Skeletal muscle satellite cell (primary cell): ENCODE measurements around the gene THBS2.
"Not testable (repeated sequence)": the region's sequence is repeated elsewhere in the genome, so short reads cannot be mapped to it uniquely, and the experiment has no call there.

ENCODE experiments used
- H3K27me3 ChIP-seq: 2 replicates; pipeline ENCODE4 v1.7.0; 2013; ENCODE audit warnings: low read length; ENCODE audit not compliant: control insufficient read depth, insufficient read depth
- H3K36me3 ChIP-seq: 2 replicates; pipeline ENCODE4 v1.7.0; 2013; ENCODE audit warnings: mild to moderate bottlenecking, control low read depth, low read length; ENCODE audit not compliant: insufficient read depth
- H3K4me1 ChIP-seq: 2 replicates; pipeline ENCODE4 v1.7.0; 2013; ENCODE audit warnings: low read length; ENCODE audit not compliant: control insufficient read depth, insufficient read depth
- H3K4me2 ChIP-seq: 2 replicates; pipeline ENCODE4 v1.7.0; 2013; ENCODE audit warnings: mild to moderate bottlenecking, low read length
- H3K4me3 ChIP-seq: 2 replicates; pipeline ENCODE4 v1.7.0; 2013; ENCODE audit warnings: low read length
- H3K9ac ChIP-seq: 2 replicates; pipeline ENCODE4 v1.7.0; 2013; ENCODE audit warnings: mild to moderate bottlenecking, low read depth, low read length, moderate library complexity
- H3K9me3 ChIP-seq: replicated peaks from 2 replicates; pipeline ENCODE4 v1.7.0; 2013; ENCODE audit warnings: mild to moderate bottlenecking, control low read depth, low read length

THBS2 gene

DNA sequence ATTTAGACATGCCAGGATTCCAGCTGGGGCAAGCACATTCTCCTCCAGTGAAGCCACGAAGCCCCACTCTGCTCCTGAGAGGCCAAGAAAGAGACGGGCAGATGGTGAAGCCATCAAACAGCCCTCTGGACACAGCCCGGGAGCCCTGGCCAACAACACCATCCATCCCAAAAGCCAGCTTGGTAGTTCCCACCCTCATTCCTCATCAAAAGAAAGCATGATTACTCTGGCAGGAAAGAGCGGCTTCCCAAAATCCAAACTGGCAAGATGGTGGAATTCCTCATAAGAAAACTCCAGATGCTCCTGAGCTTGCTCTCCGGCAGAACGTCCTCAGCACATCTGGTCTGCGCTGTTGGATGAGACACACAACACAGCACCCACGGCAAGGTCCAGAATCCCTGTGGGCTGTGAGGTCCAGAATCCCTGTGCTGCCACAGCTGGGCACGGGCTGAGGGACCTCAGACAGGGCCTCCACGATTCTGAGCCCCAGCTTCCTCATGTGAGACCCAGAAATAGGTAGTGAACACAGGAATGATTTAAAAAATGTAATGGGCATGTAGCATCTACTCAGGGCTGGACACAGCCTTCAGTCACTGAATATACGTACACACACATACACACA is 52.6 kb downstream of the THBS2 start:
- Histone ChIP-seq H3K27me3 (no peaks in the 10 kb centered on the region), H3K9ac (no peak overlapping the region), H3K4me3 (no peak overlapping the region), H3K4me1 (no peaks in the 10 kb centered on the region), H3K9me3 (no peaks in the 10 kb centered on the region), H3K4me2 (no peak overlapping the region), H3K36me3 (no peaks in the 10 kb centered on the region)

DNA sequence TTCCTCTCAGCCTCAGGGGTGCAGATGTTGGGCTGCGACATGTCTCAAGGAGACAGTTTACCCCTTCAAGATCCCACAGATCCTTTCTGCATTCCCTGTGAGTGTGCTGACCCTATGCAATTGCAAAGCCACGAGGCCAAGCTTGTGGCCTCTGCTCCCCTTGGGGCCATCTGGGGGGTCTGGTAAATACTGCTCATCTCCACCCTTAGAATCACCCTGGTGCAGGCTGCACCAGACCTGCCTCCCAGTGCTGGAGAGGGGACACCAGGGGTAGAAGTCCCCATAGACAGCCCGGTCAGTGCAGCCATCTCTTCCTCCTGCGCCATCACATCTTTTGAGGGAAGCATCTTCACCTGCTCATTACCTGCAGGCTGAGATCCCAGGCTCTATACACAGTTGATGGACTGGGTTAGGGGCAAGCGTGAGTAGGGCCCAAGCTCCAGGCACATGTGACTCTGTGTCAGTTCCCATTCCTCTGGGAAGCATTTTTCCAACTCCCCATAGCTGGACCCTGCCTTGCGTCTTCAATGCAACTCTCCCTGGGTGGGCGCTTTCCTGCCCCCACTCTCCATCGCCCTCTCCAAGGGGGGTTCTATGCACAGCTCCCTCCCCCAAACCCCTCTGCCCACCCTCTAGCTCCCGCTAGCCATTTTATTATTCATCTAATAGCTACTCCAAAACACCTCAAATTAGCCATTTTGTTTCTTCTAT is 53.9 kb downstream of the THBS2 start:
- H3K9me3 ChIP-seq: no peaks in the 10 kb centered on the region
- H3K9ac ChIP-seq: no peak overlapping the region
- no peaks in the 10 kb centered on the region for H3K36me3 ChIP-seq
- no peaks in the 10 kb centered on the region for H3K27me3 ChIP-seq
- H3K4me1 ChIP-seq: peaks cover 2% of the 10 kb centered on the region
- no peak overlapping the region for H3K4me2 ChIP-seq
- H3K4me3 ChIP-seq: no peak overlapping the region

DNA sequence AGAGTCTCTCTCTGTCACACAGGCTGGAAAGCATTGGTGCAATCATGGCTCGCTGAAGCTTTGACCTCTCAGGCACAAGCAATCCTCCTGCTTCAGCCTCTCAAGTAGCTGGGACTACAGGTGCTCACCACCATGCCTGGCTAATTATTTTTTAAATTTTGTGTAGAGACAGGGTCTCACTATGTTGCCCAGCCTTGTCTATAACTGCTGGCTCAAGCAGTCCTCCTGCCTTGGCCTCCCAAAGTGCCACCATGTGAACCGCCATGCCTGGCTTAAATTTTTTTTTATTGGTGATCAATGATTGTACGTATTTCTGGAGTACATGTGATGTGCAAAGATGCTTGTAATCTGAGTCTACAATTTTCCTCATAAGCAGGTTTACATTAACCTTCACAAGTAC is 54.8 kb downstream of the THBS2 start:
- Histone ChIP-seq H3K4me1 (peaks cover 5% of the 10 kb centered on the region), H3K4me3 (no peak overlapping the region), H3K9ac (no peak overlapping the region), H3K9me3 (no peaks in the 10 kb centered on the region), H3K27me3 (no peaks in the 10 kb centered on the region), H3K4me2 (no peak overlapping the region), H3K36me3 (no peaks in the 10 kb centered on the region)

DNA sequence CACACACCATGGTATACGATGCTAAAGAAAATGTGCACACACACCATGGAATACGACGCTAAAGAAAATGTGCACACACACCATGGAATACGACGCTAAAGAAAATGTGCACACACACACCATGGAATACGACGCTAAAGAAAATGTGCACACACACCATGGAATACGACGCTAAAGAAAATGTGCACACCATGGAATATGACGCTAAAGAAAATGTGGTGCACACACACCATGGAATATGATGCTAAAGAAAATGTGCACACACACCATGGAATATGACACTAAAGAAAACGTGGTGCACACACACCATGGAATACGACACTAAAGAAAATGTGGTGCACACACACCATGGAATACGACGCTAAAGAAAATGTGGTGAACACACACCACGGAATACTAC is 55.7 kb downstream of the THBS2 start:
- H3K4me2 ChIP-seq, H3K9me3 ChIP-seq, H3K9ac ChIP-seq, H3K27me3 ChIP-seq, H3K4me3 ChIP-seq, H3K36me3 ChIP-seq, H3K4me1 ChIP-seq: not testable (repeated sequence)

DNA sequence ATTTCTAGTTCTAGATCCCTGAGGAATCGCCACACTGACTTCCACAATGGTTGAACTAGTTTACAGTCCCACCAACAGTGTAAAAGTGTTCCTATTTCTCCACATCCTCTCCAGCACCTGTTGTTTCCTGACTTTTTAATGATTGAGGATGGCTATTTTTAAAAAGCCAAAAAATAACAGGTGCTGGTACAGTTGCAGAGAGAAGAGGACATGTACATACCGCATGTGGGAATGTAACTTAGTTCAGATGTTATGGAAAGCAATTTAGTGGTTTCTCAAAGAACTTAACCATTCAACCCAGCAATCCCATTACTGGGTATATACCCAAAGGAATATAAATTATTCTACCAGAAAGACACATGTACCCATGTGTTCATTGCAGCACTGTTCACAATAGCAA is 57.4 kb downstream of the THBS2 start:
- H3K9ac ChIP-seq, H3K4me3 ChIP-seq, H3K4me2 ChIP-seq, H3K9me3 ChIP-seq, H3K4me1 ChIP-seq, H3K27me3 ChIP-seq, H3K36me3 ChIP-seq: not testable (repeated sequence)

DNA sequence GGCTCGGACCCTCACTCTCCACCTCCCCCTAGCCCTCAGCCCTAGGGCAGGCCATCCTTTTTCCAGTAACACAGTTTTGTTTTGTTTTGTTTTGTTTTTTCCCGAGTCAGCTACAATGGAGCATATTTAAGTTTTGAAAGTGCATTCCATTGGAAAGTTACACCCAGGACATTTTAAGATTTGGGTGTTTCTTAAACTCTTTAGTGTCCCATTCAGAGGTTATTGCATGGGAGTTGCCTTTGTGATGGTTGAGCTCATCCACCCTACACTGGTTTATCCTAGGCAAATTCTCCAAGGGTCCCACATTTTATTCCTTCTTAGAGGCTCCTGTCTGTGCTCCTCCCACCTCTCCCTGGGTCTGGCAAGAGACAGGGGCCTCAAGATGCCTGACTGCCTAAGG is 58.9 kb downstream of the THBS2 start:
- H3K4me3 ChIP-seq: no peak overlapping the region
- no peak overlapping the region for H3K9ac ChIP-seq
- H3K36me3 ChIP-seq: no peaks in the 10 kb centered on the region
- H3K4me2 ChIP-seq: no peak overlapping the region
- no peaks in the 10 kb centered on the region for H3K9me3 ChIP-seq
- peaks cover 19% of the 10 kb centered on the region for H3K4me1 ChIP-seq
- H3K27me3 ChIP-seq: no peaks in the 10 kb centered on the region

DNA sequence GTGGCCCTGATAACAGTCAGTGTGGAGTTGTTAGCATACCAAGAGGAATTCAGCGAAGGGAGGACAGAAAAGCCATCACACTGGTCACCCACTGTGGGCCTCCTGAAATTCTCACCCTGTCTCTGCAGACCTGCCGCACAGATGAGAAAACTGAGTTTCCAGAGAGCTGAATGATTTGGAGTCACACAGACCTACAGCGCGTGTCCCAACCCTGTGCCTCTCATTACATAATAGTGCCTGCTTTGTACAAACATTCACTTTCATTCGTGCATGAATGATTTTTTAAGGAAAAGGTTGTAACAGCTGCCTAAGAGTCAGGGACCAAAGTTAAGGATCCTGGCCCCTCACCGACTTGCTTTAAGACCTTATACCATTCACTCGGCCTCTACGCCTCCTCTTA is 62.7 kb downstream of the THBS2 start:
- H3K36me3 ChIP-seq: no peaks in the 10 kb centered on the region
- H3K27me3 ChIP-seq: no peaks in the 10 kb centered on the region
- H3K4me3 ChIP-seq: no peak overlapping the region
- H3K9ac ChIP-seq: peak overlapping the region; percentile 50
- H3K4me2 ChIP-seq: no peak overlapping the region
- peaks cover 34% of the 10 kb centered on the region for H3K4me1 ChIP-seq
- H3K9me3 ChIP-seq: no peaks in the 10 kb centered on the region

DNA sequence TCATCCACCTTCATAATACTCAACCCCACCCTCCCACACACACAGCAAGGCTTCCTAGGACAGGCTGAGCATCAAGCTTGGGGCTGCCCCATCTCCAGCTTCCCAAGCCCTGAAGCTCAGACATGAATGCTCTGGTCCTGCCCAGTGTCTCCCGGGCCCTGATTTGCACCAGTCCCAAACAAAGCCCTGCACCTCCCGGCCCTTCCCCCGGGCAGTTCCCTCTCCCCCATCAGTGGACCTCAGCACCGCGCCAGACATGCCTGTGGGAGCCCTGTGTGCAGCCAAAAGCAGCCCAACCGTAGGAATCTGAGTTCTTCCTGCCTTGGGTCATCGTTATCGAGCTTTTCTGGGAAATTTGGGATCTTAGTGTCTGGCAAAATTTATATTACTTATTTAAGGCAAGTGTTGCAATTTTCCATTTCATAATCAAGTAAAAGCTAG is 63.5 kb downstream of the THBS2 start:
- H3K4me2 ChIP-seq: peak overlapping the region; percentile 17
- H3K36me3 ChIP-seq: no peaks in the 10 kb centered on the region
- peaks cover 34% of the 10 kb centered on the region for H3K4me1 ChIP-seq
- H3K4me3 ChIP-seq: no peak overlapping the region
- no peaks in the 10 kb centered on the region for H3K9me3 ChIP-seq
- H3K27me3 ChIP-seq: no peaks in the 10 kb centered on the region
- peak overlapping the region; percentile 68 for H3K9ac ChIP-seq

DNA sequence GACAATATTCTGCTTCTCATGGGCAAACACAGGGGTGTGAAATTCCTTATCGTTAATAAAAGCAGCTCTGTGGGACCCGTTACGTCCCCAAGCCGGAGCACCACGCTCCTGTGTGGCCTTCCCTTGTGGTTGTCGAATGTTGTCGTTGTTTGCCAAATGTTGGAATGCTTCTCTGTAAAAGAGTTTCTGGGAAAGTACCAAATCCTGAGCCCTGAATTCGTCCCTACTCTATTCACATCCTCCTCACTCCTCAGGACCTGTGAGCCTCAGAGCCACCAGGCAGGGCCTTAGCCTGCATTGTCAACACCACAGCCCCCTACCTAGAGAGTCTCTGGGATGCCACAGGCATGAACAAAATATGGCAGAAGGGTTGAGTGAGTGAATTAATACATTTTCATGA is 64.0 kb downstream of the THBS2 start:
- Histone ChIP-seq H3K4me2 (no peak overlapping the region), H3K27me3 (no peaks in the 10 kb centered on the region), H3K4me3 (no peak overlapping the region), H3K4me1 (peaks cover 31% of the 10 kb centered on the region), H3K9ac (peak overlapping the region; percentile 68), H3K9me3 (no peaks in the 10 kb centered on the region), H3K36me3 (no peaks in the 10 kb centered on the region)

DNA sequence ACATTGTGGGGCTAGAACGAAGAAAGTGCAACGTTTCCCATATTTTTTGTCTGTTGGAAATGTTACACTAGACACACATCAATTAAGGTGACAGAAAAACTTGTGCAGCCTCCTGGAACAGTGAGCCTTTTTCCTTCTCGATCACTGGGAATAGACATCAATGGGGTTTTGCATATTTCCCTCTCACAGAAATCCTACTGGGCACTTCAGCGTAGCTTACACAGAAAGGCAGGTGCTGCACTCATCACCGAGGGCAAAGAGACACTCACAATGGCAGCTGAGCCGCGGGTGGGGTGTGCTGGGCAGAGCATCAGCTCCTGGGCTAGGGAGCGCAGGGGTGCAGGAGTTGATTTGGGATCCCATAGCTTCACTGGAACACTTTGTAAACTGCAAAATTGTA is 64.5 kb downstream of the THBS2 start:
- Histone ChIP-seq H3K9me3 (no peaks in the 10 kb centered on the region), H3K27me3 (no peaks in the 10 kb centered on the region), H3K9ac (peak overlapping the region; percentile 68), H3K4me2 (no peak overlapping the region), H3K4me1 (peaks cover 29% of the 10 kb centered on the region), H3K36me3 (no peaks in the 10 kb centered on the region), H3K4me3 (no peak overlapping the region)

DNA sequence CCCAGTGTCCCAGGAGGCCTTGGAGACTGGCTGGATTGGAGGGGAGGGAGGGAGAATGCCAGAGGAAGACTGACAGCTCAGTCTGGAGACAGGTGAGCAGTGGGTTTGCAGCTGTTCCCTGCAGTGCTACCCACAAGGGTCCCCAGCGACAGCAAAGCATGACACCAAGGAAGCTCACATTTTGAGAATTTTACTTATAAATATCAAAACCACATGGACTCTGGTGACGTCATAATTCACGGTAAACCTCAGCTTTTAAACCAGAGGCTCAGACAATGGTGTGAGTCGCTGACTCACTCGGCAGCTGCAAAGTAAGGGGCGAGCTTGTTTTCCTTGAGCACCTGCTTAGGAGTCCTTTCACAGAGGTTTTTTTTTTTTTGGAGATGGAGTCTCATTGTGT is 65.2 kb downstream of the THBS2 start:
- Histone ChIP-seq H3K4me2 (peak overlapping the region; percentile 15), H3K27me3 (no peaks in the 10 kb centered on the region), H3K9me3 (no peaks in the 10 kb centered on the region), H3K9ac (peak overlapping the region; percentile 43), H3K4me1 (peaks cover 29% of the 10 kb centered on the region), H3K4me3 (no peak overlapping the region), H3K36me3 (no peaks in the 10 kb centered on the region)

DNA sequence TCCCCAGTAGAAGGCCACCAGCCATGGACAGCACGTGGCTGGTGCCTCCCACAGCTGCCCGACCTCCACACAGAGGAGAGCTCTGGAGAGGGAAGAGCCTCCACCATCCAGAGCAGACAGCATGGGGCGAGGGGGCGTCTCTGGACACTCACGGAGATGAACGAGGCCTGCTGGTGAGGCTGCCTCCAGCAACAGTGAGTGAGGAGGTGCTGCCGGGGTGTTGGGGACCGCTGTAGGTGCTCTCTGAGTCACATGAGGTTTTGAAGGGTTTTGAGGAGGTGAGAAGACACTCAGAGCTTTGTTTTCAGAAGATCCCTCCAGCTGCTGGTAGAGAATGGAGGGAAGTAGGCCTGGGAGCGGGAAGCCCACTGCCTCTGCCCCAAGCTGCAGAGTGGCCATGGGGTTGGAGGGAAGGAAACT is 65.6 kb downstream of the THBS2 start:
- Histone ChIP-seq H3K4me2 (peak overlapping the region; percentile 15), H3K9me3 (no peaks in the 10 kb centered on the region), H3K4me3 (no peak overlapping the region), H3K9ac (peak overlapping the region; percentile 43), H3K27me3 (no peaks in the 10 kb centered on the region), H3K4me1 (peaks cover 29% of the 10 kb centered on the region), H3K36me3 (no peaks in the 10 kb centered on the region)
